Measurements from ENCODE around the gene ZNRF1.

The ZNRF1 gene

DNA sequence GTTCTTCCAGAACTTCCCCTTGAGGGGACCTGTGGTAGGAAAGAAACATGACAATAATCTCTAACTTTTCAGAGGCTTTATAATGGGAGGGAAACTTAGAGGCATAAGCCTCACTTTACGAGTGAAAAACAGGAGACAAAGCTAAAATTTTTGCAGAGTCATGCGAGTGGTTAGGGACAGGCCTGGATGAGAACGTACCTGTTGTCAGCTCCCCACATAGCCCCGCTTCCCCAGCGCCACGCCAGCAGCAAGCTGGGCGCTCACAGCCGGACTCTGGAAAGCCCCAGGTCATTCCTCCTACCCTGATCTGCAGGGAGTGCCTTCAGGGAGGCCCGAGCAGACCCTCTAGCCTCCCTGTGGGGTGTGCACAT is 64.1 kb downstream of the ZNRF1 start:
- no peak for DNase-seq

DNA sequence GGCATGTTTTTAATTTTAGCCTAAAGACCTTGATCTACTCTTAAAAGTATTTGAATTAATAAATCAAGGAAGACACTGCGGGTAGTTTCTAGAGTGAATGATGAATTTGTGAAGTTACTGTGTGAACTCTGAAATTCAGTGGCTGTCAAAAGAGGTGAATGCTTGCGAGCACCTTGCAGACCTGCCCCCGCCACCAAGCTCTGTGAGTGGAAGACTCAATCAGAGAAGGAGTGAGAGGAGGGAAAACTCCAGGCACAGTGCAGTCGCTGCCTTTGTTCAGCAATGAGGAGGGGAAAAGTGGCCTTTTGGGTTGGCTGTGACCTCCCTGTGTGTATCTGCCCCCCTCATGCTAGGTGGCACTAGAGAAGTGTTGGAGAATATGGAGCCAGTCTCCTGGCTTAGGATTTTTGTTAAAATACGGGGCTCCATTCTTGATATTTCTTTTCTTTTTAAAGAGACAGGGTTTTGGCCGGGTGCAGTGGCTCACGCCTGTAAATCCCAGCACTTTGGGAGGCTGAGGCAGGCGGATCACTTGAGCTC is 64.8 kb downstream of the ZNRF1 start:
- DNase-seq: no peak

DNA sequence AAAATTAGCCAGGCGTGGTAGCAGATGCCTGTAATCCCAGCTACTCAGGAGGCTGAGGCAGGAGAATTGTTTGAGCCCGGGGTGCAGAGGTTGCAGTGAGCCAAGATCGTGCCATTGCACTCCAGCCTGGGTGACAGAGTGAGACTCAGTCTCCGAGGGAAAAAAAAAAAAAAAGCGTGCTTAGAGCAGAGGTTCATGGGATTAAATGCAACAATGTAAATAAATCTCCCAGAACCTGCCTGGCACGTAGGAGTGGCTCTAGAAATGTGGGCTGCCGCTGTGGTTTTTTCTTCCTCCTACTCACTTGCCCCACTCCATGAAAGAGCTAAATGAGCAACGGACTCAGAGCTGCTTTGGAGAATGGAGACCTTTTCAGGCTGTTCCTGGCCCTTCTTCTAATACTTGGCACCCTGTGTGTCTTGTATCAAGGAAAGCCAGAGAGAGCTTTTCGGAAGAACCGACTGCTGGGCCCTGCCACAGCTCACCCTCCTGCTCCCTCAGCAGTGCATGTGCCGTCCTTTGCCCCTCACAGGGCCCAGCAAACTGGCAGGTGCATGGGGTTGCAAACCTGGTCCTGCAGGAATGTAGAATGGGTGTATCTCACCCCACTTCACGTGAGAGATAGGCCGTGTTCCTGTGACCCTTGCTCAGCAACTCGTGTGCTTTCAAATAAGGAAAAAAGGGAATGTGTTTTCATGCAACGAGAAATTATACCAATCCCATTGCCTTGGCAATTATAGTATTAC is 65.8 kb downstream of the ZNRF1 start:
- no peak for DNase-seq

DNA sequence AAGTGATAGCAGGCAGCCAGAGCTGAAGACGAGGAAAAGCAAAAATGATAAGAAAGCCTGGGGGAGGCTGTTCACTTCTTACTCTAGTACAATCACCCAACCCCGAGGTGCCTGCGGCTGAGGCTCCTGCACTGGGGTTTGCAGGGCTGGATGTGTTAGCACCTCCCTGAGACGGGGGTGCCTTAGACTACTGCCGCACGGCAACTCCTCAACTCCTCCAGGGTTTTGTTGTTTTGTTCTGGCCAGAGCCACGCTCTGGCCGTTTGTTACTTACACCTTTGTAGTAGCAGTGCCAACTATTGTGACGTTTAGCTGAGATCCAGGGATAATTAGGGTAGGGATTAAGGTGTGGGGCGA is 66.3 kb downstream of the ZNRF1 start:
- no peak for DNase-seq

DNA sequence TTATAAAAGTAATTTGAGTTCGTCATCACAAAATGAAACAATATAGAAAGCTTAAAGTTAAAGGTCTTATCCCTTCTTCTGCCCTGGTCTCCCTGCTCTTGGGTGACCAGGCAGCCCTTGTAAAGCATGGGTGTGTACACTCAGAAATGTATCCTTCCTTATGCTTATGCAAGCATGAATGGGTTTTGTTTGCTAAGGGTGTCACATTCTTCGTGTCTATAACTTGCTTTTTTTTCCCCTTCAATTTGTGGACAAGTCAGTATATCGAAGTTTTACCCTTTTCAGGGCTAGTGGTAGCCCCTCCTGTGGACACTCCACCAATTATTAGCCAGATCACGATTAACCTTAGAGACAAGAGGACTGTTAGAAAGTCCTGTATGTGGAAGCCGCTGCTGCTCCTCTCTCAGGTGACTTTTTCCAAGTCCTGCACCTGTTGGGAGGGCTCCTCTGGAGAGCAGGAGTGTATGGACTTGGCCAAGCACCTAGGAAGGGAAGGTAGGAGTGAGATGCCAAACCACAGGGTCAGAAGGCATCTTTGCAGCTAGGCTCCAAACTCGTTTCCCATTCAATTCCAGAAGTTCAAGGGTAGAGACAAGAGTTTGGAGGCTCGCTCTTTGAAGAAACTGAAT is 66.8 kb downstream of the ZNRF1 start:
- DNase-seq: no peak

DNA sequence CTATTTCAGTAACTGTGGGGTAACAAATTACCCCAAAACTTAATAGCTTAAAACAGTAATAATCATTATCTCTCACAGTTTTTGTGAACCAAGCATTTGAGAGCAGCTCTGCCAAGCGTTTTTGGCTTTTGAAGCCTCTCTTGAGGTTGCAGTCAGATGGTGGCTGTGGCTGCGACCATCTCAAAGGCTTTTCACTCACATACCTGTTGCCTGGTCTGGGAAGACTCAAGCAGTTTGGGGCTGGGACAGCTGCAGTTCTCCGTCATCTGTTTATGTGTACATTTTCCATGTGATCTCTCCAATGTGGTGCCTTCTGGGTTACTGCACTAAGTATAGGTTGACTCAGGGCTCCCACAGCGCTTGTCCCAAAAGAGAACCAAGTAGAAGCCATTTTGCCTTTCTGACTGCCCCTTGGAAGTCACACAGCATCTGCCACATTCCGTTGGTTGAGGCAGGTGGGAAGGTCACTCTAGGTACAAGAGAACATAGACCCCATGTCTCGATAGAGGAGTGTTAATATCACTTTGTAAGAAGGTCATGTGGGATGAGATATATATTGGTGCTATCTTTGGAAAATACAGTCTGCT is 68.1 kb downstream of the ZNRF1 start:
- no peak for DNase-seq

DNA sequence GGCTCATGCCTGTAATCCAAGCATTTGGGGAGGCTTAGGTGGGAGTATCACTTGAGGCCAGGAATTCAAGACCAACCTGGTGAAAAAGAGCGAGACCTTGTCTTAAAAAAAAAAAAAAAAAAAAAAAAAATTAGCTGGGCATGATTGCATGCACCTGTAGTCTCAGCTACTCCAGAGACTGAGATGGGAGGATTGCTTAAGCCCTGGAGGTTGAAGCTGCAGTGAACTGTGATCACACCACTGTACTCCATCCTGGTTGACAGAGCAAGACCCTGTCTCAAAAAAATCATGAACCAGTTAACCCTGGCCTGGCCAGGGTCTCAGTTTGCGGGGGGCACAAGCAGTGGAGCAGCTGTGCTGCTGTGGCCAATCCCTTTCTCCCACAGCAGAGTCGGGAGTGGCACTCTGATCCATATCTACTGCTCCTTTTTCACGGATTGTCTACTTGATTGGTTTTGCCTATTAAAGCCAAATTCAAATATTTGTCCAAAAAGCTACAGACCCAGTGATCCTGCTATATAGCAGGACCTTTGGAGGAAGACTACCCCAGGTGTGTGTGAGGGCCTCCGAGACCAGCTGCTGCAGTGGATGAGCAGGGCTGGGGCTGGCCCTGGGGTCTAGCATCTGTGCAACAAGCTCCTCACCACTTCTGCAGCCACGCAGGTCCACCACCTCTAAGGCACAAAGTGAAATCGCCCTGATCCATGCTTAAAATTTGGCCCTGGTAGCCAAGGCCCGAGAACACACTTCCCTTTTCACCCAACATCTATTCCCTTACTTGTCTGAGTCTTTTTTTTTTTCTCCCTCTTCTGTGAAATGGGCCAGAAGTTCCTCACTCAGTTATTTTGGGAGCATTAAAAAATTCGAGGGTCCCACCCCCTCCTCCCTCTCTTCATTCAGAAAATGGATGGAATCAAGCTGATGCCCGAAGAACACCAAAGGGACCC is 69.5 kb downstream of the ZNRF1 start:
- no peak for DNase-seq

DNA sequence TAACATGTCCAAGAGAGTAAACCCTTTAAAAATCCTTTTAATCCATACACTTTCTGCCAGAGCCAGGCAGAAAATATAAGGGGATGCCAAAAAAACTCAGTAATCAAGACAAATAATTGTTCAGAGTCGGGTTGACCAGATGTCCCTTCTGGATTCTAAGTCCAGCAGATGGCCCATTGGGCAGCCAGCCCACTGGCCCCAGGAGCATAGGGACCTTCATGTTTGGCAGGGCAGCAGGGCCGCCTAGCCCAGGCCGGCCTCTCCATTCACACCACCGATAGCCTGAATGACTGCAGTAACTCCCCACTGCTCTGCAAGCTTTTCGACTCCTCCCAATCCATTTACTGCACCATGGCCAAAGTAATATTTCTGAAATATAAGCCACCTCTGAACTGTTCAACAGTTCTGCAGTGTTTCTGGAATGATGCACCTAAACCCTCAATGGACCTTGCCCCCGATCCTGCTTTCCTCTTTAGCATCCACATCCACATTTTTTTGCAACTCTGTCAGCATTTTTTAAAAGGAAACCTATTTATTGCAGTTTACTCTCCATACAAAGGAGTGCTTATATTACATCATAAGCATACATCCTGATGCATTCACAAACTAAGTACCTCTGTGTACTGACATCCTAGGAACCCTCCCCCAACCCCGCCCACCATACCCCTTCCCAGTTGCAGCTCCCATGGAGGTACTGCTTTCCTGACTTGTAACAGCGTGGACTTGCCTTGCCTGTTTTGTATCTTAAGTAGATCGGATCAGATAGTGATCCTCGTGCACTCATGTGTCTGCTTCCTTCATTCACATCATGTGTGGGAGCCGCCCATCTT is 71.4 kb downstream of the ZNRF1 start:
- no peak for DNase-seq

DNA sequence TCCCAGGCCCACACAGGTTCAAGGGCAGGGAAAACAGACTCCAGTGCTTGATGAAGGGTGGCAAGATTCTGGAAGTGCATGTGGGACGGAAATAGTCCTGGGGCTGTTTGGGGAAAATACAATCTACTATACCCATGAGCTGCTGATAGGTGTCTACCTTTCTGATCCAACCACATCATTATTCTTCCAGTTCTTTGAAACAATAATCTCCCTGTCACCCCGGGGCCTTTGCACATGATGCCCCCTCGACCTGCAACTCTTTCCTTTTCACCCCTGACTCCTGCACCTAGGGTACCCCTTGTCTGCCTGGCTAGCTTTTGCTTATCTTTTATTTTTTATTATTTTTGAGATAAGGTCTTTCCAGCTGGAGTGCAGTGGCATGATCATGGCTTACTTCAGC is 72.8 kb downstream of the ZNRF1 start:
- no peak for DNase-seq

DNA sequence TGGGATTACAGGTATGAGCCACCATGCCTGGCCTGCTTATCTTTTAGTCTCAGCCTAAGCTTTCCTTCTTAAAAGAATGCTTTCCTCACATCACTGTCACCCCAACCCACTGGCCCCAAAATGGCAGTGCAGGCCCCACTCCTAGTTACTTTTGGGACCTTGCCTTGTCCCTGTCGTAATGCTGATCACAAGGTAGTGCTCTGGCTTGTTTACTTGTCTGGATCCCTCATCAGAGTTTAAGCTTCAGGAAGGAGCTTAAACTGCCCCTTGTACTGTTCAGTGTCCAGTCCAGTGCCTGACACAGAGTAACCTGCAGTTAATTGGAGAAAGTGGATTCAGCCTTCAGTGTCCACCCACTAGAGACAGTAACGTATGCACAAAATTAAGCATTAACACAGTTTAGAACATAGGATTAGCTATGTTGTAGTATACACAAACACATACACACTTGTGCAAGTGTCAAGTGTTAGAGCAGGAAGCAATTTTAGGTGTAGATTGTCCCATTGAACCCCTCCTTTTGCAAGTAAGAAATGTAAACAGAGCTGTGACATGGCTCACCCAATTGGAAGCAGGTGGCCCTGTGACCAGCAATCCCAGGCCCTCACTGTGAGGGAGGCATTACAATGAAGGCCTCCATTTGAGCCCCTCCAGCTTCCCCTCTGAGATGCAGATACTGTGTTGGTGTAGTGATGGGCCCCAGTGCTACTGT is 73.6 kb downstream of the ZNRF1 start:
- no peak for DNase-seq

DNA sequence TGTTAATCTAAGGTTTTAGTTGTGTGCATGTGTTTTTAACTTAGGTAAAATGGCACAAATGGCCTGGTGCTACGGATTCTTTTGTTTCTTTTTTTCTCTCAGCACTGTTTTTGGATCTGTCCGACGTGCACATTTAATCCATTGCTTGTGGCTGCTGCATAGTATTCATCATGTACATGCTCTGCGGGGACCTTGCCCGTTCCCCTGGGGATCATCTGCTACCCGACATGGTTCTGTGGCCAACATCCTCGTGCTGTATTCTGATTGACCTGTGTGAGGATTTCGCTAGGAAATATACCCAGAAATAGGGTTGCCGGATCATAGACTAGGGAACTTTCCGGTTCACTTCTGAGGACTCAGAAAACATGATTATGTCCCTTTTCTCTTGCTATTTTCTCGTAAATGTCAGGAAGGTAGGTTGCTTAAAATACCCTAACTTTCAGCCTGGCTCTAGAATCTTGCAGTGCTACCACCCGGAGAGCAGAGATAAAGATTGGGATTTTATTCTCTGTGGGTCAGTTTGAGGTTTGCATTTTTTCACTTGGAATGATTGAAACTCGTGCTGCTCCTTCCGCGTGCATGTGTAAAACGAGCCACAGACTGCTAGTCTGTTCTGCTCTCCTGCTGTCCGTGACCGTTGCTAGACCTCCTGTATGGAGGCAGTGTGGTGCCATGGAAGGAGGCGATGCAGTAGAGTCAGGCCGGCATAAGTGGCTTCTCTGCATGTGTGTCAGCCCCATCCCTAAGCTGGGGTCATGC is 74.9 kb downstream of the ZNRF1 start:
- DNase-seq: no peak

DNA sequence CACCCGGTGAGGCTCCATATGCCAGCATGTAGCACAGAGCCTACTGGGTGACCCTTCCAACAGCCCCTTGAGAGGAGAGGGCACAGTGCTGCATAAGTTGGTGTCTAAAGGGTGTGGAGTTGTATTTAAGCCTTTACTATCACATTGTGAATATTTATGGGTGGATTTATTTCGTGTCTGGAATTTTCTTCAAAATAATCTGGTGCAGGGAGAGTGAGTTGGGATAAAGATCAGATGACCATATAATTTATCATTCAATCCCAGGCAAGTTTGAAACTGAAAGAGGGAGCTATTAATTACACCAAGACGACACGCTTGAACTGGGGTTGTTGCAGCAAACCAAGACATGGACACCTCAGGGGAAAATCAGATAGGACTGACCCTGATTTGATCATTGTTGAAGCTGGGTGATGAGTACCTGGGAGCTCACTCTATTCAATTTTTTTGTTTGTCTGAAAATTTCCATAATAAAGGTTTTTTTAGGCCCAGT is 75.5 kb downstream of the ZNRF1 start:
- DNase-seq: no peak

DNA sequence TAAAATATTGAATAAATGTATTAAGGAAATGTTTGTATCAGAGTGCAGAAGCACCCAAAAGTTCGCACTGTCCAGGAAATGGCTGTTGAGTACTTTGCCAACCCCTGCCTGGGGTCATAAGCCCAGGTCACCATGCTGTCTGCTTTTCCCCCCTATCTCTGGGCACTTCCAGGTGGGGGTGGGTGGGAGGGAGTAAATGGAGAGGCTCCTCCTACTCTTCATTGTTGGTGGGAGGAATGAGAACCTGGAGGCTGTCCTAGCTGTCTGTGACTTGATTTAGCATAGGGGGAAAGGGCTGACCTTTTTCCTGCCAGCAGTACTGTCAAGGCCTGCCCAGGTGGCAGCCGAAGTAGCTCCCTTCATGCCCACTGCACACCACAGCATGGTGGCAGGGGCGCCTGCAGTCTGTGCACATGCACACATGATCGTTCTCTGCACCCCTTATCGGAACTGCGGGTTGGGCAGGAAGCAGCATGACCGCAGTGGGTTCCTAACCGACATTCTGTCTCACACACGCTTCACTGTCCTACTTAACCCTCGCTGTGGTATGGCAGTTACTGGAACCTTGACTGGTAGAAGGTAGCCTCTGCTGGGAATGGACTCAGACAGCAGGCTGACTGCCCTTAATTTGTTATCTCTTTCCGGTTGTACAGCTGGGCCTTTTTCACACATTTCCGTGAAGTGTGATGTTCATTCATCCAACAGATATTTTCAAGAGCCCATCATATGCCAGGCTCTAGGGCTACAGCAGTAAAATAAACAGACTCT is 76.3 kb downstream of the ZNRF1 start:
- no peak for DNase-seq

DNA sequence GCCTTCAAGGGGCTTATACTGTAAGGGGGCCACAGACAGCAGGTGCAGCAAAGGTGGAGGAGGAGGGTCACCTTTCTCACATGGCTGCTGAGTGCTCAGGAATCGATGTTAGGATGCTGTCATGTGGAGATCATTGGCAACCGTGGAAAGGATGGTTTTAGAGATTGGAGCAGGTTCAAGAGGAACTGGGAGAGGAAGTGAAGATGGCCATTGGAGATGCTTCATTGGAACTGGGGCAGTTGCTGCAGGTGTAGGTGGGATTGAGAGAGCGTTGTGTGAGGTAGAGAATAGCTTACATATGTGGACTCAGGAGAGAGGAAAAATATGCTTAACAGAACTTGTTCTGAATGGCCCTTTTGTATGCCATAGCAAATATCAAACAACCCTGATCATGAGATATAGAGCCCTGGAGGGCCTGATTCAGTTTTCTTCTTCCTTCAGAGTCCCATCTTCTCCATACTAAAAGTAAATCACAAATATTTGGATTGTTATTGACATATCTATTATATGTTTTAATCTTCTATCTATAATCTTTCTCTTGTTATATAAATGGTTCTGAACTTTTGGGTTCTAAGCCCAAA is 77.0 kb downstream of the ZNRF1 start:
- DNase-seq: no peak

DNA sequence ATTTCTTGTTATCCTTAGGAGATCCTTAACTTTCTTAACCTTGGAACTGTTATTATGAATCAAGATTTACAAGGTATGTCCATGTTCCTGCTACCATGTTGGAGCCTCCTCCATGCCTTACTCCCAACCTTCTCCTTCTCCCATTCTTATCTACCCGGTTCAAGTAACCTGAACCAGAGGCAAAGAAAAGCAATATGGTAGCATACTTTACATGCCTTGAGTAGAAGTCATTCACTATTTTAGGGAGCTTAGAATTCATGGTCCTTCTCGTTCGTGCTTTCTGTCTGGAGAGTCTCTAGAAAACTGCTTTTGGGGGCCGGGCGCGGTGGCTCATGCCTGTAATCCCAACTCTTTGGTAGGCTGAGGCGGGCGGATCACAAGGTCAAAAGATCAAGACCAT is 80.1 kb downstream of the ZNRF1 start:
- no peak for DNase-seq

DNA sequence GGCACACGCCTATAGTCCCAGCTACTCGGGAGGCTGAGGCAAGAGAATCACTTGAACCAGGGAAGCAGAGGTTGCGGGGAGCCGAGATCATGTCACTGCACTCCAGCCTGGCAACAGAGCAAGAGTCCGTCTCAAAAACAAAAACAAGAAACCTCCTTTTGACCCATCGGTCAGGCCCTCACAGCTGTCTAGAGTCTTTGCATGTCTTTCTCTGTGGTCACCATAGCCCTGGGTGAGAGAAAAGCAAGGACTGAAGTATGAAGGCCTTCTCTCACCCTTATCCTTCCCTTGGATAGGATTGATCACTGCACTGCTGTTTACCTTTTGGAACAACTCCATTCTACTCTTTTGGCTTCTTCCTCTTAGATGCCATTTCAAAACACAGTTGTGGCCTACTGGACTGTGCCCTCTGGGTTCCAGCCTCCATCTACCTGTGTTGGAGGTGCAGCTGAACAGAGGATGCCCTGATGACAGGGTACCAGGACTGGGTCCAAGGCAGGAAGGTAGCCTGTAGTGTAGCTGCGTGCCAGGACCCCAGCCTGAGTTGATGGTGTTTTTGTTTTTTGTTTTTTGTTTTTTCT is 80.6 kb downstream of the ZNRF1 start:
- DNase-seq: no peak

DNA sequence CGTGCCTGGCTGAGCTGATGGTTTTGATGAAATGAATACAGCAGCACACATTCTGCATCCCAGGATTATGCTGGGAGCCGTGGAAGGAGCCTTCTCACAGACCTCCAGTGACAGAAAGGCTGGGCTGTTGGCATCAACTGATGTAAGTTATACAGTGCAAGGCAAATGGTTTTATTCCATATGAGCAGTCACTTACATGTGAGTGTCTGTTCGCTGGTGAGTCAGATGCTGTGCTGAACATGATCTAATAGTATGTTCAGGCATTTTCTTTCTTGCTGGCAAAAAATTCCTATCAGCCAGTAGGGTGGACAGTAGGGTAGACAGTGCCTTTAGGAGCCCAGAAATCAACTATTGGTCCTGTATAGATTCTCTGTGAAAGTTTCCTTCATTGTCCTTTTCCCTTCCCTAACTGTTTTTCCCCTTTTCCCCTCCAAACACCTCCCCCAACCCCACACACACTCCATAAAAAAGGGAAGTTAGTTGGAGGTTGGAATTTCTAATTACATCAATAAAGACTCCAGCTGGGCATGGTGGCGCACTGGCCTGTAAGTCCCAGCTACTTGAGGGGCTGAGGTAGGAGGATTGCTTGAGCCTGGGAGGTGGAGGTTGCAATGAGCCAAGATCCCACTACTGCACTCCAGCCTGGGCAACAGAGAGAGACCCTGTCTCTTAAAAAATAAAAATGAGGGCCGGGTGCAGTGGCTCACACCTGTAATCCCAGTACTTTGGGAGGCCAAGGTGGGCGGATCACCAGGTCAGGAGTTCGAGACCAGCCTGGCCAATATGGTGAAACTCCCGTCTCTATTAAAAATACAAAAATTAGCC is 81.6 kb downstream of the ZNRF1 start:
- no peak for DNase-seq

DNA sequence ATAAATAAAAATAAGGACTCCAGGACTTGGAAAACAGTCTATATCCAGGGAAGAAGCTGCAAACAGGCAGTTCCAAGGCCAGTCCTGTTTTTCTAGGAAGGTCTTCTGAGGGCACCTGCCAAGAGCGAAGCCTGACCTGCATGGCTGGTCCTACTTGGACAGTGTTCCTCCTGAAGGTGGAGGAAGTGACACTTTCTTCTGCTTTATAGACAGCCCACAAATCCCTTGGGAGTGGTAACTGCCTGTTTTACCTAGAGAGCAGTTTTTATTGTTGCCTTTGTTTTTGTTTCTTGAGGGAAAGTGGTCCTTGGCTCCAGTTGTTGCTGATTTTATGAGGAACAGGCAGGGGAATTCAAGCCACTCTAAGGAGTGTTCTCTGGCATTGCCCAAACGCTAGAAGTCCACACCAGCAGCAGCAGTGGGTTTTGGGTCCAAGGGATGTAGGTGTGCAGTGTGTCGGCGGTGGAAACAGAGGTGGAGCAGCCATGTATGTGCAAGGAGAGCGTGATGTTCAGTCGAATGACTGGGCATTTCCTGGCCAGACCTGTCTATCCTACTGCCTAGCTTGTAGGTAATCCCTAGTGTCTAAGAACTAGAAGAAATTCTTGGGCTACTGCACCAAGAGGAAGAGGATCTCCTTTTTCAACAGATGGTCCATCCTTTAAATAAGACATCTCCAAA is 82.5 kb downstream of the ZNRF1 start:
- no peak for DNase-seq

All from NCI-H1417 treated with DMSO at 0.1 percent for 48 hours (cell line).